22Rv1 (cell line): ENCODE data around the gene HCFC1R1.

Experiments used
- ZFX ChIP-seq: fragments of 450-650 bp; IDR thresholded peaks from 2 replicates; pipeline ENCODE4 v1.6.1; 2017; ENCODE audit warnings: antibody characterized with exemption, borderline replicate concordance
- TF ChIP-seq, protein P1 (sequence below): fragments of 450-650 bp; IDR thresholded peaks from 2 replicates; pipeline ENCODE4 v1.5.1; 2017; ENCODE audit warnings: mild to moderate bottlenecking

DNA sequence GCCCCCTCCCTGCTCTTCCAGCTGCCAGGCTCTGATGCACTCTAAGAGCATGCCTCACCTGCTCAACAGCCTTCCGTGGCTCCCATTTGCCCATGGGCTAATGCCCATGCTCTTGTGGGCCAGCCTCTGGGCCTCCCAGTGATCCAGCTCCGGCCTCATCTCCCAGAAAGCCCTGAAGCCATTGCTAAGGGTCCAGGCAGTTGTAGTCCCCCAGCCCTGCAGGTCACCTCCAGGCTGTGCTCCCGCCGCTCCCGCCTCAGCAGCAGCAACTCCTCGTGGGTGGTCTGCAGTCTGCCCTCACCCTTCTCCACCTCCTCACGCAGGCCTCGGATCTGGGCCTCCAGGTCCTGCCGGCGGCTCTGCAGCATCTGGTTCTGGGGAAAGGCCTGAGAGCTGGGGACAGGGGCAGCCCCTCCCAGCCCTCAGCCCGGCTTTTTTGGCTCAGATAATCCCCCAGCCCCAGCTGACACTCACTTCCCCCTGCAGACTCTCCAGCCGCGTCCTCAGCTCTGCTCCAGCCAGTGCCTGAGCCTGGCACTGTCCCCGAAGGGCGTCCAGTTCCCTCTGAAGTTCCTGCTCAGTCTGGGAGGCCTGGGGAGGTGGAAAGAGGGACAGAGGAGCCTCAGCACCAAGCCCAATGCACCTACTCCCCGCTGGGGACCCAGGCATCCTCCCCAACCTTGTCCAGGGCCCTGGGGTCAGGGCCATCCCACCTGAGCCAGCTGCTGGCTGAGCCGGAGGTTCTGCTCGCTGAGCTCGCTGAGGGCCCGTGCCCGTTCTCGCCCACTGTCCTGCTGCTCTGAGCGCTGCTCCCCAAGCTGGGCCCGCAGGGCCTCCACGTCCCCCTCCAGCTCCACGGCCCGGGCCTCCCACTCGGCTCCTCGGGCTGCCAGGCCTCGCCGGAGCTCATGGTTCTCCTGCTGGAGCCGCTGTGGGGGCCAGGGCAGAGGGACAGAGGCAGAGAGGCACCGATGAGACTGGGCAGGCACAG lies 6.8 kb upstream of the HCFC1R1 start:
- TF ChIP-seq, protein P1, sequence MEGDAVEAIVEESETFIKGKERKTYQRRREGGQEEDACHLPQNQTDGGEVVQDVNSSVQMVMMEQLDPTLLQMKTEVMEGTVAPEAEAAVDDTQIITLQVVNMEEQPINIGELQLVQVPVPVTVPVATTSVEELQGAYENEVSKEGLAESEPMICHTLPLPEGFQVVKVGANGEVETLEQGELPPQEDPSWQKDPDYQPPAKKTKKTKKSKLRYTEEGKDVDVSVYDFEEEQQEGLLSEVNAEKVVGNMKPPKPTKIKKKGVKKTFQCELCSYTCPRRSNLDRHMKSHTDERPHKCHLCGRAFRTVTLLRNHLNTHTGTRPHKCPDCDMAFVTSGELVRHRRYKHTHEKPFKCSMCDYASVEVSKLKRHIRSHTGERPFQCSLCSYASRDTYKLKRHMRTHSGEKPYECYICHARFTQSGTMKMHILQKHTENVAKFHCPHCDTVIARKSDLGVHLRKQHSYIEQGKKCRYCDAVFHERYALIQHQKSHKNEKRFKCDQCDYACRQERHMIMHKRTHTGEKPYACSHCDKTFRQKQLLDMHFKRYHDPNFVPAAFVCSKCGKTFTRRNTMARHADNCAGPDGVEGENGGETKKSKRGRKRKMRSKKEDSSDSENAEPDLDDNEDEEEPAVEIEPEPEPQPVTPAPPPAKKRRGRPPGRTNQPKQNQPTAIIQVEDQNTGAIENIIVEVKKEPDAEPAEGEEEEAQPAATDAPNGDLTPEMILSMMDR = no peak
- TF ChIP-seq ZFX = no peak
